Fibroblast of lung (primary cell): ENCODE measurements around the gene PIK3C2G.

Experiments
- CTCF ChIP-seq, 2 donors: IDR thresholded peaks in 1 of 2; conservative IDR thresholded peaks in 1 of 2; 1 replicate in 1 of 2; 2 replicates in 1 of 2; pipeline ENCODE4 v1.5.1; 2011 to 2012; ENCODE audit warnings: low read length in 2 of 2, control low read depth in 1 of 2, inconsistent platforms in 1 of 2, low read depth in 1 of 2, mild to moderate bottlenecking in 1 of 2
- EZH2 ChIP-seq: IDR thresholded peaks from 2 replicates; pipeline ENCODE4 v1.5.1; 2012; ENCODE audit warnings: low read length, control low read depth, mild to moderate bottlenecking; ENCODE audit errors: missing control alignments

GRCh38 chr12:18559242-18559641, 297.9 kb downstream of the PIK3C2G start:
- TF ChIP-seq CTCF (conservative IDR thresholded peaks at IDR 0.05 in 1 of 2, IDR thresholded peaks at IDR 0.05 in 1 of 2; ENCODE audit: low read depth in 1 of 2, low read length in 2 of 2) = no peak
- no peak for TF ChIP-seq EZH2
